ENCODE data around the gene INTS2. TPM values are rescaled to one million over a fixed set of nuclear protein-coding genes. Genes with fewer than 3 reads are reported as not detected.
A peak's percentile ranks its signal among the peaks of the same experiment; 100 is the strongest.
"Not testable (repeated sequence)": the region's sequence is repeated elsewhere in the genome, so short reads cannot be mapped to it uniquely, and the experiment has no call there.

INTS2 gene
- total RNA-seq, 1 donor from 2014 or later, result 12.7 TPM

- no peaks in the 10 kb centered on the region for H3K27me3 ChIP-seq (ENCODE audit: low read depth)
- TF ChIP-seq CTCF (IDR thresholded peaks at IDR 0.05), result no peak
- H3K9me3 ChIP-seq, result no peaks in the 10 kb centered on the region
- intact Hi-C loops (cut with DNase I), result no loop called here
- peaks cover 41% of the 10 kb centered on the region for H3K36me3 ChIP-seq
- no peak for DNase-seq
- no peak for ATAC-seq
- H3K4me3 ChIP-seq, result no peak overlapping the region
- peaks cover 5% of the 10 kb centered on the region for H3K4me1 ChIP-seq
- H3K27ac ChIP-seq, result no peak overlapping the region
Measured at GRCh38 chr17:61867033-61867432, 60.7 kb downstream of the INTS2 start.

GRCh38 chr17:61863801-61864126 lies 64.0 kb downstream of the INTS2 start:
- Histone ChIP-seq H3K27ac (peak overlapping the region; percentile 80), H3K4me3 (peak overlapping the region; percentile 73), H3K4me1 (peaks cover 5% of the 10 kb centered on the region), H3K9me3 (no peaks in the 10 kb centered on the region), H3K36me3 (peaks cover 10% of the 10 kb centered on the region), H3K27me3 (ENCODE audit: low read depth) (no peaks in the 10 kb centered on the region)
- intact Hi-C loops (cut with DNase I), result no loop called here
- DNase-seq, result no peak
- TF ChIP-seq CTCF (IDR thresholded peaks at IDR 0.05), result no peak
- peak; percentile 58 to 59 for ATAC-seq

GRCh38 chr17:61862975-61863800 lies 64.6 kb downstream of the INTS2 start, which contains the start of gene BRIP1:
TSS of gene BRIP1 (minus strand) at chr17:61863528. CDS start at chr17:61861539, 1,989 bp downstream.
- Histone ChIP-seq H3K4me3 (peak within 1 kb of the TSS; percentile 73), H3K9me3 (no peaks in the 10 kb centered on the region), H3K36me3 (peaks cover 8% of the 10 kb centered on the region), H3K27ac (peak within 1 kb of the TSS; percentile 80), H3K4me1 (peaks cover 5% of the 10 kb centered on the region), H3K27me3 (ENCODE audit: low read depth) (no peaks in the 10 kb centered on the region)
- intact Hi-C loops (cut with DNase I), result no loop called here
- peak; percentile 94 for DNase-seq
- TF ChIP-seq CTCF (IDR thresholded peaks at IDR 0.05), result no peak
- peak; percentile 99 to 100 for ATAC-seq

- intact Hi-C loops (cut with DNase I), result no loop called here
- no peak overlapping the region for H3K4me3 ChIP-seq
Measured at GRCh38 chr17:61862105-61862574, 65.6 kb downstream of the INTS2 start.

GRCh38 chr17:61860397-61860796 lies 67.4 kb downstream of the INTS2 start:
- H3K4me1 ChIP-seq; H3K9me3 ChIP-seq; H3K27me3 ChIP-seq (ENCODE audit: low read depth); ATAC-seq; H3K4me3 ChIP-seq; H3K36me3 ChIP-seq; intact Hi-C loops (cut with DNase I); H3K27ac ChIP-seq; DNase-seq: not testable (repeated sequence)

More at GRCh38 chr17:61862105-61862574, 65.6 kb downstream of the INTS2 start:
- H3K27ac ChIP-seq, result no peak overlapping the region
- TF ChIP-seq CTCF (IDR thresholded peaks at IDR 0.05), result no peak
- H3K4me1 ChIP-seq, result peaks cover 5% of the 10 kb centered on the region
- H3K36me3 ChIP-seq, result peaks cover 1% of the 10 kb centered on the region
- DNase-seq (no peak), ATAC-seq (no peak)
- no peaks in the 10 kb centered on the region for H3K9me3 ChIP-seq
- no peaks in the 10 kb centered on the region for H3K27me3 ChIP-seq (ENCODE audit: low read depth)

GRCh38 chr17:61856035-61856434 lies 71.7 kb downstream of the INTS2 start:
- H3K9me3 ChIP-seq, result no peaks in the 10 kb centered on the region
- intact Hi-C loops (cut with DNase I), result no loop called here
- no peak for DNase-seq

More at GRCh38 chr17:61856035-61856434, 71.7 kb downstream of the INTS2 start:
- Histone ChIP-seq H3K4me1 (no peaks in the 10 kb centered on the region), H3K36me3 (no peaks in the 10 kb centered on the region), H3K4me3 (no peak overlapping the region), H3K27ac (no peak overlapping the region), H3K27me3 (ENCODE audit: low read depth) (no peaks in the 10 kb centered on the region)
- ATAC-seq, result no peak
- no peak for TF ChIP-seq CTCF (IDR thresholded peaks at IDR 0.05)
